RWPE2 (cell line): ENCODE measurements around the gene PSTK.
A peak's percentile ranks its signal among the peaks of the same experiment; 100 is the strongest.

Experiments
- ATAC-seq: fragments of 200-7000 bp; cut with Tn5 transposase; 3 replicates; pipeline ENCODE4 v1.9.1; 2021; ENCODE audit warnings: low read depth
- DNase-seq: peaks from one replicate; pipeline ENCODE4 v3.0.0-alpha.2; 2020; ENCODE audit warnings: low spot score
- H3K27ac ChIP-seq: fragments of 450-650 bp; 2 replicates; pipeline ENCODE4 v1.5.1; 2017; ENCODE audit warnings: mild to moderate bottlenecking; ENCODE audit not compliant: poor library complexity, severe bottlenecking
- H3K27me3 ChIP-seq: fragments of 250-450 bp; sonication (Bioruptor Pico); 2 replicates; pipeline ENCODE4 v1.5.1; 2021; ENCODE audit warnings: mild to moderate bottlenecking, moderate library complexity; ENCODE audit not compliant: insufficient read depth, poor library complexity, severe bottlenecking
- H3K36me3 ChIP-seq: fragments of 250-450 bp; sonication (Bioruptor Pico); 2 replicates; pipeline ENCODE4 v1.5.1; 2020; ENCODE audit warnings: low read depth, mild to moderate bottlenecking, moderate library complexity
- H3K4me1 ChIP-seq: fragments of 250-450 bp; sonication (Bioruptor Pico); 2 replicates; pipeline ENCODE4 v1.5.1; 2021; ENCODE audit warnings: mild to moderate bottlenecking, moderate library complexity; ENCODE audit not compliant: insufficient read depth, poor library complexity, severe bottlenecking
- H3K4me3 ChIP-seq: fragments of 250-450 bp; sonication (Bioruptor Pico); 2 replicates; pipeline ENCODE4 v1.5.1; 2021; ENCODE audit warnings: mild to moderate bottlenecking, moderate library complexity; ENCODE audit not compliant: severe bottlenecking
- H3K9me3 ChIP-seq: fragments of 250-450 bp; sonication (Bioruptor Pico); 2 replicates; pipeline ENCODE4 v1.5.1; 2021; ENCODE audit warnings: mild to moderate bottlenecking, moderate library complexity; ENCODE audit not compliant: severe bottlenecking
- CTCF ChIP-seq: fragments of 450-650 bp; IDR thresholded peaks from one replicate; pipeline ENCODE4 v1.5.1; 2017; ENCODE audit warnings: mild to moderate bottlenecking, moderate library complexity; ENCODE audit not compliant: poor library complexity, severe bottlenecking

Gene PSTK

GRCh38 chr10:122949296-122949695 lies 30.9 kb upstream of the PSTK start:
- H3K36me3 ChIP-seq, result peaks cover 68% of the 10 kb centered on the region
- H3K4me3 ChIP-seq, result no peak overlapping the region
- peaks cover 4% of the 10 kb centered on the region for H3K4me1 ChIP-seq
- ATAC-seq, result no peak
- no peaks in the 10 kb centered on the region for H3K27me3 ChIP-seq
- no peak for TF ChIP-seq CTCF
- DNase-seq, result no peak
- no peak overlapping the region for H3K27ac ChIP-seq
- H3K9me3 ChIP-seq, result no peaks in the 10 kb centered on the region

GRCh38 chr10:122953902-122954730 lies 26.1 kb upstream of the PSTK start, which contains the start of gene C10orf88:
Gene C10orf88, minus strand, starts transcription at chr10:122954227. Its CDS starts 49 bp downstream, at chr10:122954178.
- peak within 1 kb of the TSS; percentile 33 for H3K27ac ChIP-seq
- TF ChIP-seq CTCF, result no peak
- DNase-seq, result peak; percentile 97

GRCh38 chr10:122954731-122955050 lies 25.5 kb upstream of the PSTK start:
- DNase-seq (no peak), ATAC-seq (no peak)
- TF ChIP-seq CTCF, result no peak
- Histone ChIP-seq H3K27me3 (no peaks in the 10 kb centered on the region), H3K4me3 (peak overlapping the region; percentile 59), H3K4me1 (peaks cover 21% of the 10 kb centered on the region), H3K27ac (no peak overlapping the region), H3K36me3 (peaks cover 26% of the 10 kb centered on the region), H3K9me3 (no peaks in the 10 kb centered on the region)

More at GRCh38 chr10:122953902-122954730, 26.1 kb upstream of the PSTK start, which contains the start of gene C10orf88:
- H3K4me1 ChIP-seq, result peaks cover 21% of the 10 kb centered on the region
- H3K9me3 ChIP-seq, result no peaks in the 10 kb centered on the region
- peak; percentile 99 for ATAC-seq
- peaks cover 31% of the 10 kb centered on the region for H3K36me3 ChIP-seq
- no peaks in the 10 kb centered on the region for H3K27me3 ChIP-seq
- H3K4me3 ChIP-seq, result peak within 1 kb of the TSS; percentile 59

- Histone ChIP-seq H3K27me3 (no peaks in the 10 kb centered on the region), H3K36me3 (peaks cover 14% of the 10 kb centered on the region), H3K4me1 (peaks cover 21% of the 10 kb centered on the region), H3K27ac (no peak overlapping the region), H3K4me3 (no peak overlapping the region), H3K9me3 (no peaks in the 10 kb centered on the region)
- ATAC-seq, result no peak
- TF ChIP-seq CTCF, result no peak
- DNase-seq, result no peak
Measured at GRCh38 chr10:122955892-122956291, 24.3 kb upstream of the PSTK start.

GRCh38 chr10:122957474-122957873 lies 22.7 kb upstream of the PSTK start:
- Histone ChIP-seq H3K9me3 (no peaks in the 10 kb centered on the region), H3K4me3 (no peak overlapping the region), H3K36me3 (0 out of 2 replicates have a peak, but pooled peaks cover 3% of the 10 kb centered on the region), H3K4me1 (peaks cover 17% of the 10 kb centered on the region), H3K27ac (no peak overlapping the region), H3K27me3 (no peaks in the 10 kb centered on the region)
- DNase-seq, result no peak
- no peak for TF ChIP-seq CTCF
- no peak for ATAC-seq
